WERI-Rb-1 (cell line): Measurements from ENCODE around the gene MICAL3.

Experiments
- DNase-seq: peaks from one replicate; pipeline ENCODE4 v3.0.0-alpha.2; 2020
- H3K27ac ChIP-seq: fragments of 250-450 bp; sonication (Bioruptor Pico); 2 replicates; pipeline ENCODE4 v1.5.1; 2020; ENCODE audit warnings: mild to moderate bottlenecking, moderate library complexity
- H3K27me3 ChIP-seq: fragments of 250-450 bp; sonication (Bioruptor Pico); 2 replicates; pipeline ENCODE4 v1.5.1; 2021; ENCODE audit warnings: mild to moderate bottlenecking, low read depth, moderate library complexity; ENCODE audit not compliant: insufficient read depth, severe bottlenecking
- H3K36me3 ChIP-seq: fragments of 250-450 bp; sonication (Bioruptor Pico); 2 replicates; pipeline ENCODE4 v1.5.1; 2020; ENCODE audit warnings: mild to moderate bottlenecking, moderate library complexity
- H3K4me3 ChIP-seq: 2 replicates; pipeline ENCODE4 v1.5.1; 2011; ENCODE audit warnings: low read depth, mild to moderate bottlenecking, control low read depth, low read length
- H3K9me3 ChIP-seq: fragments of 250-450 bp; sonication (Bioruptor Pico); 2 replicates; pipeline ENCODE4 v1.5.1; 2021; ENCODE audit warnings: mild to moderate bottlenecking, moderate library complexity; ENCODE audit not compliant: severe bottlenecking
- TF ChIP-seq, protein P1 (sequence below): IDR thresholded peaks from 2 replicates; pipeline ENCODE4 v1.5.1; 2011; ENCODE audit warnings: low read depth, mild to moderate bottlenecking, control low read depth, inconsistent platforms, low read length

Gene MICAL3

GRCh38 chr22:17742527-17742902 lies 281.8 kb downstream of the MICAL3 start:
- DNase-seq = peak; percentile 86
- peaks cover 33% of the 10 kb centered on the region for H3K36me3 ChIP-seq
- no peaks in the 10 kb centered on the region for H3K27me3 ChIP-seq
- H3K9me3 ChIP-seq = no peaks in the 10 kb centered on the region
- TF ChIP-seq, protein P1, sequence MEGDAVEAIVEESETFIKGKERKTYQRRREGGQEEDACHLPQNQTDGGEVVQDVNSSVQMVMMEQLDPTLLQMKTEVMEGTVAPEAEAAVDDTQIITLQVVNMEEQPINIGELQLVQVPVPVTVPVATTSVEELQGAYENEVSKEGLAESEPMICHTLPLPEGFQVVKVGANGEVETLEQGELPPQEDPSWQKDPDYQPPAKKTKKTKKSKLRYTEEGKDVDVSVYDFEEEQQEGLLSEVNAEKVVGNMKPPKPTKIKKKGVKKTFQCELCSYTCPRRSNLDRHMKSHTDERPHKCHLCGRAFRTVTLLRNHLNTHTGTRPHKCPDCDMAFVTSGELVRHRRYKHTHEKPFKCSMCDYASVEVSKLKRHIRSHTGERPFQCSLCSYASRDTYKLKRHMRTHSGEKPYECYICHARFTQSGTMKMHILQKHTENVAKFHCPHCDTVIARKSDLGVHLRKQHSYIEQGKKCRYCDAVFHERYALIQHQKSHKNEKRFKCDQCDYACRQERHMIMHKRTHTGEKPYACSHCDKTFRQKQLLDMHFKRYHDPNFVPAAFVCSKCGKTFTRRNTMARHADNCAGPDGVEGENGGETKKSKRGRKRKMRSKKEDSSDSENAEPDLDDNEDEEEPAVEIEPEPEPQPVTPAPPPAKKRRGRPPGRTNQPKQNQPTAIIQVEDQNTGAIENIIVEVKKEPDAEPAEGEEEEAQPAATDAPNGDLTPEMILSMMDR = peak; percentile 93
- H3K27ac ChIP-seq = no peak overlapping the region
- no peak overlapping the region for H3K4me3 ChIP-seq

DNA sequence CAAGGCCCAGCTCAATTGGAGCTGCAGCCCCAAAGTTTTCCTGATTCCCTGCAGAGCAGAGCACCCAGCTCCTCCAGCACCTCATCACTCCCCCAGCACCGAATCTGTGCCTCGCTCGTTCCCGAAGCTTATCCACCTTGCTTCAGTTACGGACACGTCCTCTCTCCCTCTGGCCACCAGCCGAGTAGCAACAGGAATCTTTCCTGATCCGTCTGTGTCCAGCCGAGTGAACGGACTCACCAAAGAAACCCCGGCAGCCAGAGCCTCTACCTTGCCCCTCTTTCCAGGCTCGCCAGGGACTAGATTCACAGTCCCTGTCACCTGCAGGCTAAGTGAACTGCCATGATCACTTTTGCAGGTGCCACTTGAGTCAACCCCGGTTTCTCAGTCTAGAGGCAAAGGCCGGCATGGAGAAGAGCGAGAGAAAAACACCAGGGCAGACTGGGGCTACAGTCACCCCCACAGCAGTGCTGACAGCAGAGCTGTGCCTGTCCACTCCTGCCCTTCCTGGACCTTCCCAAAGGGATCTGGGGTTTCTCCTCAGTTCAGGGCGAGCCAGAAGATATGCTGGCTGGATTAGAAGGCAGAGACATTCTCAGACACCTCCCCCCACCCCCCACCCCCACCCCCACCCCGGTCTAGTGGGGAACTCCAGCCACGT lies 282.4 kb downstream of the MICAL3 start:
- peak overlapping the region; percentile 39; the same call in 1 of the 2 replicates for H3K27ac ChIP-seq
- H3K36me3 ChIP-seq = peaks cover 38% of the 10 kb centered on the region
- TF ChIP-seq, protein P1 = no peak
- no peaks in the 10 kb centered on the region for H3K9me3 ChIP-seq
- no peak overlapping the region for H3K4me3 ChIP-seq
- DNase-seq = no peak
- H3K27me3 ChIP-seq = no peaks in the 10 kb centered on the region

DNA sequence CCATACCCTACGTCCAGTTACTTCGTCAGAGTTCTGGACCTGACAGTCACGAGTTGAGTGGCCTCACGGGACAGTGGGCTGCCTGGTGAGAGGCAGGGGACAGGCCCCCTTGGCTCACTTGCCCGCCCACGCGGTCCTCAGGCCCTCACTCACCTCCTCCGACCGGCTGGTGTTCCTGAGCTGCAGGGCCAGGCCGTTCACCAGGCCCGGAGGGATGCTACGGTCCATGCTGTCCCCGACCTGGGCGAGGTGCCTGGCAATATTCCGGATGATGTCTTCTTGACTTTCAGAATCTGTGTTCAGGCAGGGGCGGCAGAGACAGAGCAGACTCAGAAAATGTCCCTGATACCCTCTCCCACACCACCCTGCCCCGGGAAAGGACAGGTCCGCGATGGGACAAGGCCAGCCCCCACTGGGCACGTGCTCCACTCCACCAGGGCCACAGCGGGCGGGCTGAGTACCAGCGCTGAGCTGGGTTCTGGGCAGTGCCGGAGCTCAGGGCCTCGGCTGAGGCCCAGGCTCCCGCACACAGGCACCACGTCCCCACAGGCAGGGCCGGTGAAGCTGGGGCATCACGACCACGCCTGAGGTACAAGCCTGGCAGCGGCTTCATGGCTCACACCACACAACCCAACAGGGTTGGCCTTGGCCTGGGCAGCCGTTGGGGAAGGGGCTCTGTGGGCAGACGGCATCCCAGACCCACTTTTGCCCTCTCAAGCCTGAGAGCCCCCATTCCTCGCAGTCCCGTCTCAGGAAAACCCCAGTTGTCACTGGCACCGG lies 285.0 kb downstream of the MICAL3 start:
- DNase-seq = no peak
- TF ChIP-seq, protein P1 = no peak

DNA sequence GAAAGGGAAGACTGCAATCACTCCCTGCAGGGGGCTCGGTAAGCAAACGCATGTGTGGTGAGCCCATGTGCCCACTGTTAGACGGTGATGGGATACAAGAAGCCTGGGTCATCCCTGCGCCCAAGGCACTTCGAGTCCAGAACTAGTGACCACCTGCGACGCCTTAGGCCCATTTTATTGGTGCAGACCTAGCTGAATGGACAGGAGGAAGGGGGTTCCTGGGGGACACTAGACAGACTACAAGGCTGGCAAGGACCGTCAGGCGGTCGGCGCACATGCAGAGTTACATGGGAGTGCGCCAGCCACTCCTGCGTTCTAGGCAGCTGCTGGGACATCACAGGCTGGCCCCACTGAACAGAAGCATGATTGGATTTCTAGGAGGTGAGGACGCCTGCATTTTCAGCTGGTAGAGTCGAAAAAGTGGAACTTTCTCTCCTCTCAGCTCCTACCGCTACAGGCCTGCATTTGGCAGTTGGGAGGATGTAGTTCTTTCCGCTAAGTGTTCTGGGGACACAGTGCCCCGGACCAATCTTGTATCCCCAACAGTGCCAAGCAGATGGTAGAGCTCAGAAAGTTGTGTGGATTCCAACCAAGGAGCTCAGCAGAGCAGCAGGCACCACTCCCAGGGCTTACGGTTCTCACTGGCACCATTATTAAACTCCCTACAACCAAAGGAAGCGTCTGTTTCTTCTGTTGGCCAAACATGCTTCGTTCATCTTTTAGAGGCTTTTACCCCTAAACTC lies 285.8 kb downstream of the MICAL3 start:
- Histone ChIP-seq H3K27ac (no peak overlapping the region), H3K4me3 (no peak overlapping the region), H3K9me3 (no peaks in the 10 kb centered on the region), H3K27me3 (no peaks in the 10 kb centered on the region), H3K36me3 (peaks cover 64% of the 10 kb centered on the region)
- no peak for DNase-seq
- TF ChIP-seq, protein P1 = no peak

More for the DNA sequence above, 285.0 kb downstream of the MICAL3 start:
- Histone ChIP-seq H3K27ac (no peak overlapping the region), H3K9me3 (no peaks in the 10 kb centered on the region), H3K27me3 (no peaks in the 10 kb centered on the region), H3K36me3 (peaks cover 57% of the 10 kb centered on the region), H3K4me3 (no peak overlapping the region)
